NCI-H1694 (cell line): ENCODE data around the gene LRFN2.

Source experiments
- DNase-seq: peaks from one replicate; lab custom pipeline; 2025; lab: John Stamatoyannopoulos, UW

LRFN2 gene

GRCh38 chr6:40377173-40377806 is 209.9 kb downstream of the LRFN2 start:
- no peak for DNase-seq

GRCh38 chr6:40376113-40376650 is 211.0 kb downstream of the LRFN2 start:
- DNase-seq = no peak

DNA sequence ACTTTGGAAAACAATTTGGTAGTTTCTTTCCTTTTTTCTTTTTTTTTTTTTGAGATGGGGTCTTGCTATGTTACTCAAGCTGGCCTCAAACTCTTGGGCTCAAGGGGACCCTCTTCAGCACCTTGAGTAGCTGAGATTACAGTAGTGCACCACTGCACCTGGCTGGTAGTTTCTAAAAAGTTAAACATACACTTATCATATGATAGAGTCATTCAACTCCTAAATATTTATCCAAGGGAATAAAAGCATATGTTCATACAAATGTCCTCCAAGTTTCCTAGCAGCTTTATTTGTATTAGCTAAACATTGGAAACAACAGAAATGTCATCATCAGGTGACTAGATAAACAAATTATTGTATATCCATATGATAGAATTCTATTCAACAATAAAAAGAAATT is 213.9 kb downstream of the LRFN2 start:
- DNase-seq = no peak

DNA sequence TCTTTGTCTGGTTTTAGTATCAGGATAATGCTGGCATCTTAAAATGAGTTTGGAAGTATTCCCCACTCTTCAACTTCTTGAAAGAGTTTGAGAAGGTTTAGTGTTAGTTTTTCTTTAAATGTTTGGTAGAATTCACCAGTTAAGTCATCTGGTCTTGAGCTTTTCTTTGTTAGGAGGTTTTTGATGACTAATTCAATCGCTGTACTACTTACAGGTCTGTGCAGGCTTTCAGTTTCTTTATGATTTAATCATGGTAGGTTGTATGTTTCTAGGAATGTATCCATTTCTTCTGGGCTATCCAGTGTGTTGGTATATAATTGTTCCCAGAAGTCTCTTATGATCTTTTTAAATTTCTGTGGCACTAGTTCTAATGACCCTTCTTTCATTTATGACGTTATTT is 215.5 kb downstream of the LRFN2 start:
- no peak for DNase-seq

- no peak for DNase-seq
Observed at GRCh38 chr6:40371095-40371494, 216.1 kb downstream of the LRFN2 start.

DNA sequence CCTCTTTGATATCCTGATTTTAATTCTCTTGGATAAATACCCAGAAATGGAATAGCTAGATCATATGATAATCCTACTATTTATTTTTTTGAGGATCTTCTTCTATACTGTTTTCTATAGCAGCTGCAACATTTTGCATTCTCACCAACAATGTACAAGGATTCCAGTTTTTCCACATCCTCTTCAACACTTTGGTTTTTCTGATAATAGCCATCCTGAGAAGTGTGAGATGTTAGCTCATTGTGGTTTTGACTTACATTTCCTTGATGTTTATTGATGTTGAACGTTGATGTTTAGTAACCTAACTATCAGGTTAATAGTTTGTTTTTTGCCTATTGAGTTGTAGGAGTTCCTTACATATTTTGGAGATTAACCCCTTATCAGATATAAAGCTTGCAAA is 217.3 kb downstream of the LRFN2 start:
- no peak for DNase-seq

DNA sequence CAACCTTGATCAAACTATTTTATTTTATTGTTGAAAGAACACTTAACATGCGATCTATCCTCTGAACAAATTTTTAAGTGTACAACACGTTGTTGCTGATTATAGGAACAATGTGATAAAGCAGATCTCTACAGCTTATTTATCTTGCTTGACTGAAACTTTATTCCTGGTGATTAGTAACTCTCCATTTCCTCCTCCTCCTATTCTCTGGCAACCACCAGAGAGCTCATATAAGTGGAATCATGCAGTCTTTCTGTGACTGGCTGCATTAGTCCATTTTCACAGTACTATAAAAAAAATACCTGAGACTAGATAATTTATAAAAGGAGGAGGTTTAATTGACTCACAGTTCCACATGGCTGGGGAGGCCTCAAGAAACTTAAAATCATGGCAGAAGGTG is 218.1 kb downstream of the LRFN2 start:
- no peak for DNase-seq

- DNase-seq = no peak
Observed at GRCh38 chr6:40362859-40363258, 224.3 kb downstream of the LRFN2 start.

GRCh38 chr6:40359808-40360207 is 227.4 kb downstream of the LRFN2 start:
- no peak for DNase-seq

DNA sequence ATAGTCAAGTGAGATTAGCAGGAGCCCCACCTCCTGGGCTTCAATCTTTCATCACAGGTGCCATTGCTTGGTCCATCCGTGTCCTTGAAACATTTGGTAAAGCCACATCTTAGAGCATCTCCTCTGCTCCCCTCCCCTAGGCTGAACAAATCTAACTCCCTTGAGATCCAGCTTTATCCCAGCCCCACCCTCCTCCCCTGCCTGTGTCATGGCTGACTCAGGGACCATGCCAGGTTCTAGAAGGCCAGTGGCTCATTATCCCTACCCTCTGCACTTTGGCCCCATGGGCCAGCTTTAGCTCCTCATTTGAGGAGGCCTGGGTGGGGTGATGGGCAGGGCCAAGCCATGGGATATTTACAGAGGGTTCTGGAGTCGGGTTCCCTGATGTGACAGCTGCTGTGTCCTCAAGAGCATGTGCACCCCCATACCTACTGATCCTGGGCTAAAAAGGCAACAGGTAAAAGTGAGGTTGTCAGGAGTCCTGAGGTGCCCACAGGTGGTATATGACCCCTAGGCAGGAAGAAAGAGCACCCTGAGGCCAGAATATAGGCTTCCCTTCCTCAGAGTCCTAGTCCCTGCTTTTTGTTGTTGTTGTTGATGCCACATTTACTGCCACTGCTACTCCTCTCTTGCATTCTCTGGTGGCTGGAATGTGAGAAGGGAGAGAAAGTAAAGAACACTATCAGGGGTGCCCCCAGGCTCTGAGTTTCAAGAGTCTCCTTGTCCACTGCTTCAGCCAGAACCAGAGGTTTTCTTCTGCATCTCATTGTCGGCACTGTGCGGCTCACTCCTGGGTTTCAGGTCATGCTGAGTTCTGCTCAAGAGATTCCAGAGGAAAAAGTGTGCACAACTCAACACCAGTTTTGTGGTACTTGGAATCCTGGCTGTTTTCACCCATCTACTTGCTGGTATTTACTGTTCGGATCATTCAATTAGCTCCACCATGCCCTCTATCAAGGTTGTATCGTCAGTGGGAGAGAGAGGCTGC is 228.4 kb downstream of the LRFN2 start:
- no peak for DNase-seq

- no peak for DNase-seq
Observed at GRCh38 chr6:40356242-40356910, 230.8 kb downstream of the LRFN2 start.

GRCh38 chr6:40355532-40355931 is 231.6 kb downstream of the LRFN2 start:
- DNase-seq = no peak

DNA sequence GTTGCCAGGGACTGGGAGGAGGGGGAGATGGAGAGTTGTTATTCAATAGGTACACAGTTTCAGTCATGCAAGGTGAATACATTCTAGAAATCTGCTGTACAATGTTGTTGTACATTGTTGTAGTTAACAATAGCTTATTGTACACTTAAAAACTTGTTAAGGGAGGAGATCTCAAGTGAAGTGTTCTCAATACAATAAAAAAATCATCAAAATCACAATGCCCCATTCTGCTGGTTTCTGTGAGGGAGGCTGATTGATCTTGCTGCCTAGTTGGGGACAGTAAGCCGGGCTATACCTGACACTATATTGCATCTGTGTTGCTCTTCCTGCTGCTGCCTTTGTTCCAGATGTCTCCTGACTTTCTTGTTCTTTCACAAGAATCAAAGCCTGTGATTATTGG is 232.1 kb downstream of the LRFN2 start:
- DNase-seq = no peak

DNA sequence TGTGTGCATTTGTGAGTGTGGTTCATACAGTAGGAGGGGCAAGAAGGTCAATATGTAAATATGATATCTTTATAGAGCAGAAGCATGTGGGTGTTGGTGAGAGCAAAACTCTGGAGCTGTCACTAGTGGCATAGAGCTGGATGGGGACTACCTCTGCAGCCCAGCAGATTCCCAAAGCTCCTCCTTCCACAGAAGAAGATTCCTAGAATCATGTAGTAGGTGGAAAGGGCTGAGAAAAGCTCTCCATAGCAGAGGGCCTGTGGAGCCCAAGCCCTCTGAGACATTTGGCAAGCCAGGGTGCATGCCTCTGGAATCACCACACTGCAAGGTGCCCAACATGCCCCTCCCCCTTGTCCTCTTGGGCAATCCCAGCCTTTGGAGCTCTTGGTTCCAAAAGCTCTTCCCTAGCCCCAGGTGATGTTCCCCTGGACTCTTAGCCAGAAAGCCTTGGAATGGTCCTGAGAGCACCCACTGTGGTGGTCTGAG is 233.2 kb downstream of the LRFN2 start:
- DNase-seq = no peak

DNA sequence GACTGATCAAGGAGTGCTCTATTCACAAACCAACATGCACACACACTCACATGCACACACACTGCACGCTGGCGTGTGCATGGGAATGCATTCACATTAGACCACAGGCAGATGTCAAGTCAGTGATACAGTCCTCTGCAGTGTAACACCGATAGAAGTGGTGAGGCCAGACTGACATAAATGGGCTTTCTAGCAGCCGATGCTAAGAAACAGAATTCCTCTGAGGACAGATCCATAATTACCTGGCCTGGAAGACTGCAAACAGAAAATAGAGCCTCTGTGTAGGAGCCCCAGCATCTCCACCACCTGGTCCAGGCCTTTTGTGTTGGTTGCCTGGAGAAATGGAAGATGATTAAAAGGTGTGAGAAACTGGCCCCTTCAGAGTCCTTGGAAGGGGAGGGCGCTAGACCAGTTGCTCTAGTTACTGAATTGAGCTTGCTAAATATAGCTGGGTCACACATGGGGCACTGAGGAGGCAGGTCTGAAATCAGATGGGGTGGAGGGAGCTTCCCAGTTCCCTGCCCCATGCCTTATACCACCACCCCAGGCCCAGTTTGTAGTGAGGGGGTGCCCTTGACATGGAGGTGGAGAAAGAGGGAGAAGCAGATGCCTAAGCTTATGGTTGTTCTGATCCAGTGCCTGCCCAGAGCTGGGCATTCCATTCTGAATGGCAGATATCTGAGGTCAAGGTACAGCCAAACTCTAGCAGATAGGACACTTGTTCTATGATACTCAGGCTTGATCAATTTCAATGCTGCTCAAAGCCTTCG is 233.8 kb downstream of the LRFN2 start:
- no peak for DNase-seq

- DNase-seq = no peak
Observed at GRCh38 chr6:40352527-40353170, 234.5 kb downstream of the LRFN2 start.

DNA sequence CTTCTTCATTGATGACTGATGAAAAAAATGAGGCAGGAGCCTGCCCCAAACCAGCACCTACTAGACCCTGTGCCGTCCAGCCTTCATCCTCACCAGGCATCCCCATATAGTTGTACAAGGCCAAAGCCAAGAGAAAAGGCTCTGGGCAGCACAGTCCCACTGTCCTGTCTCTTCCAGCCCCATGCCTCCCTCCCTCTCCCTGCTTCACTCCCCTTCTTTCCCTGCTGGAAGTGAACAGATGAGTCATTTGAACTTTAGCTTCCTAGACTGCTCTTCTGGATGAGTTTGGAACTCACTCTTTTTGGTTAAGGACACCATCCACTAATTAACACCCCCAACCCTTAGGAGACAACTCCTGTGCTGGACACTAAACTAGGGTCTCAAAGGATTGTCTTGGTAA is 235.2 kb downstream of the LRFN2 start:
- DNase-seq = no peak

GRCh38 chr6:40350747-40351217 is 236.4 kb downstream of the LRFN2 start:
- no peak for DNase-seq

DNA sequence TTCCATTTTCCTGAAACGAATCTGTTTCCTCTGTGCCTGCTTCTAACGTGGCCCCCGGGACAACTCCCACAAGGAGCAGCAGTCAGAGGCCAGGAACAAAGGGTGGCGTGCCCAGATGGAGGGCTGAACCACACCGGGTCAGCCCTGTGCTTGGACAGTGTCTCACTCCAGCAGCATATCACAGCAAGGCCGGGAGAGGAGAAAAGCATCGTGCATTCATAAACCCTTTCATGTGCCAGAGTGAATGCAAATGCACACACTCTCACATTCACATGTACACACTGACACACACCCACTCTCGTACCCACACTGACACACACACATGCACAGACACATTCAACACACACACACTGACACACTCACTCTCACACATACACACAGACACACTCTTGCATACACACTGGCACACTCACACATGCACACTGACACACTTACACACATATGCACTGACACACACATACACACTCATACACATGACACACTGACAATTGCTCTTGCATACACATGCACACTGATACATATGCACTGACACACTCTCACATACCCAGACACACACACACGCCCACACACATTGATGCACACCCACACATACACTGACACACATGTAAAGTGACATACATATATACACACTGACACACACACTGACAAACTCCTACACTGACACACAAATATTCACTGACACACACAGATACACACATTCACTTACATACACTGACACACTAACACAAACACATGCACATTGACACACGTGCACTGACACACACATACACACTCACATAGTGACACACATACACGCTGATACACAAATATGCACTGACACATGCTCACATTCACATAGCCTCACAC is 237.0 kb downstream of the LRFN2 start:
- peak; percentile 57 for DNase-seq
